SK-N-MC (cell line): ENCODE measurements around the gene SH3RF3.

ENCODE experiments used
- EZH2 ChIP-seq: fragments of 200-600 bp; sonication (generic); IDR thresholded peaks from one replicate; pipeline ENCODE4 v1.6.1; 2017; ENCODE audit warnings: antibody characterized with exemption
- POLR2AphosphoS5 ChIP-seq: IDR thresholded peaks from 2 replicates; pipeline ENCODE4 v1.6.1; 2012; ENCODE audit warnings: mild to moderate bottlenecking, low read depth, low read length, borderline replicate concordance

DNA sequence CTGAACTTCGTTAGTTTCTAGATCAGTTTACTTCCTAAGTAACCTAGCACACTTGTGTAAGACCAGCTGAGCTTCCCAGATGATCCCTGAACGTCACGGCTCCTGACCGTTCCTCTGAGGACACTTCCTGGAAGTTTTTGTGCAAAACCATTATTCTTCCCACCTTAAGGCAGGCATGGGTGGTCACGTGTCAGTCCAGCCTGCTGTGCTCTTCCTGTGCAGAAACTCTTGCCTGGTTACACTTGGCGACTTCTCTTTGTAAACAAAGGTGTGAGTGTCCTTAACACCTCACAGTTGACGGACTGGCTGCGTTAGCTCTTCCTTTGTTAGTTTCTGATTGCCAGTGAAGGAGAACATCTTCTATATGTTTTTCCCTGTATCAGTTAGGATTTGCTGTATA, 118.3 kb downstream of the SH3RF3 start:
- TF ChIP-seq POLR2AphosphoS5 (no peak), EZH2 (no peak)
